ENCODE results near the gene VWA7.
A peak's percentile ranks its signal among the peaks of the same experiment; 100 is the strongest.
"Not testable (repeated sequence)": the region's sequence is repeated elsewhere in the genome, so short reads cannot be mapped to it uniquely, and the experiment has no call there.

Gene VWA7

GRCh38 chr6:31794866-31795615 lies 17.9 kb upstream of the VWA7 start:
- no peak for DNase-seq (ENCODE audit: extremely low read depth, low read depth)
- TF ChIP-seq CTCF (IDR thresholded peaks at IDR 0.05; ENCODE audit: low read depth, low read length): no peak

GRCh38 chr6:31794294-31794865 lies 17.3 kb upstream of the VWA7 start:
- TF ChIP-seq CTCF (IDR thresholded peaks at IDR 0.05; ENCODE audit: low read depth, low read length): no peak
- no peak for DNase-seq (ENCODE audit: extremely low read depth, low read depth)

- DNase-seq (ENCODE audit: extremely low read depth, low read depth): not testable (repeated sequence)
Measured at GRCh38 chr6:31793927-31794245, 16.8 kb upstream of the VWA7 start.

- no peak for DNase-seq (ENCODE audit: extremely low read depth, low read depth)
- TF ChIP-seq CTCF (IDR thresholded peaks at IDR 0.05; ENCODE audit: low read depth, low read length): no peak
Measured at GRCh38 chr6:31792761-31793171, 15.6 kb upstream of the VWA7 start.

GRCh38 chr6:31792090-31792374 lies 14.9 kb upstream of the VWA7 start:
- TF ChIP-seq CTCF (IDR thresholded peaks at IDR 0.05; ENCODE audit: low read depth, low read length): no peak
- DNase-seq (ENCODE audit: extremely low read depth, low read depth): no peak

GRCh38 chr6:31791324-31792089 lies 14.4 kb upstream of the VWA7 start:
- peak; percentile 65 for TF ChIP-seq CTCF (IDR thresholded peaks at IDR 0.05; ENCODE audit: low read depth, low read length)
- no peak for DNase-seq (ENCODE audit: extremely low read depth, low read depth)

GRCh38 chr6:31785475-31785874 lies 8.3 kb upstream of the VWA7 start:
- TF ChIP-seq CTCF (IDR thresholded peaks at IDR 0.05; ENCODE audit: low read depth, low read length): no peak
- no peak for DNase-seq (ENCODE audit: extremely low read depth, low read depth)

Measured in AG09319 (cell line).